PC-3 (cell line): ENCODE measurements around the gene LAG3. TPM values are rescaled to one million over a fixed set of nuclear protein-coding genes. Genes with fewer than 3 reads are reported as not detected.

Experiments used
- ATAC-seq: fragments of 200-7000 bp; cut with Tn5 transposase; 2 replicates; pipeline ENCODE4 v1.9.1; 2020; ENCODE audit warnings: mild to moderate bottlenecking, moderate library complexity
- BruUV-seq: library from RNA; stranded (reverse); fragments of 400-500 nt; replicated peaks from 2 replicates; lab custom pipeline; 2021; lab: Mats Ljungman, UMichigan
- CTCF ChIA-PET: fragments of 300-600 bp; sonication (Branson Sonifier 250); formaldehyde crosslinking; loops from one replicate; lab custom pipeline; 2022; ENCODE audit warnings: antibody characterized with exemption; lab: Charles Lee
- POLR2A ChIA-PET: fragments of 300-600 bp; sonication (Branson Sonifier 250); formaldehyde crosslinking; loops from one replicate; lab custom pipeline; 2022; ENCODE audit warnings: antibody characterized with exemption; ENCODE audit not compliant: unreplicated experiment; lab: Charles Lee
- DNase-seq: peaks from one replicate; pipeline ENCODE4 v3.0.0-alpha.2; 2015
- H2AFZ ChIP-seq: fragments of 300-600 bp; sonication (generic); 2 replicates; pipeline ENCODE4 v1.6.0; 2016; ENCODE audit warnings: antibody characterized with exemption, low read length
- H3F3A ChIP-seq: fragments of 300-600 bp; sonication (generic); one replicate; pipeline ENCODE4 v1.6.0; 2017; ENCODE audit warnings: antibody characterized with exemption, low read length, control low read depth, mild to moderate bottlenecking; ENCODE audit not compliant: unreplicated experiment
- H3K27ac ChIP-seq: fragments of 300-600 bp; sonication (generic); 2 replicates; pipeline ENCODE4 v1.5.1; 2016; ENCODE audit warnings: mild to moderate bottlenecking, low read length
- H3K27me3 ChIP-seq: fragments of 300-600 bp; sonication (generic); 2 replicates; pipeline ENCODE4 v1.6.1; 2016; ENCODE audit warnings: low read length, mixed read lengths
- H3K36me3 ChIP-seq: fragments of 300-600 bp; sonication (generic); 2 replicates; pipeline ENCODE4 v1.6.1; 2016; ENCODE audit warnings: low read depth, mixed run types, low read length, mixed read lengths
- H3K4me1 ChIP-seq: fragments of 300-600 bp; sonication (generic); 2 replicates; pipeline ENCODE4 v1.5.1; 2016; ENCODE audit warnings: low read length; ENCODE audit not compliant: insufficient read depth
- H3K4me2 ChIP-seq: fragments of 300-600 bp; sonication (generic); 2 replicates; pipeline ENCODE4 v1.6.0; 2016; ENCODE audit warnings: low read length
- H3K4me3 ChIP-seq: fragments of 300-600 bp; sonication (generic); 2 replicates; pipeline ENCODE4 v1.5.1; 2016; ENCODE audit warnings: mild to moderate bottlenecking, low read length, mixed read lengths
- H3K79me2 ChIP-seq: fragments of 300-600 bp; sonication (generic); 2 replicates; pipeline ENCODE4 v1.6.1; 2017; ENCODE audit warnings: low read length, mixed read lengths
- H3K9ac ChIP-seq: fragments of 300-600 bp; sonication (generic); 2 replicates; pipeline ENCODE4 v1.6.0; 2016; ENCODE audit warnings: mild to moderate bottlenecking, low read length
- H3K9me2 ChIP-seq: fragments of 300-600 bp; sonication (generic); replicated peaks from 2 replicates; pipeline ENCODE4 v1.6.1; 2016; ENCODE audit warnings: mixed run types, low read length, mixed read lengths
- H3K9me3 ChIP-seq: fragments of 300-600 bp; sonication (generic); 2 replicates; pipeline ENCODE4 v1.6.1; 2016; ENCODE audit warnings: low read length, mixed read lengths
- H4K20me1 ChIP-seq: fragments of 300-600 bp; sonication (generic); 2 replicates; pipeline ENCODE4 v1.6.1; 2016; ENCODE audit warnings: low read length, mixed read lengths
- CTCF ChIP-seq: fragments of 300-600 bp; sonication (generic); conservative IDR thresholded peaks from 2 replicates; pipeline ENCODE4 v1.5.1; 2017; ENCODE audit warnings: antibody characterized with exemption, low read depth, mild to moderate bottlenecking, low read length
- EZH2 ChIP-seq: fragments of 300-600 bp; sonication (generic); IDR thresholded peaks from one replicate; pipeline ENCODE4 v1.6.1; 2017; ENCODE audit warnings: antibody characterized with exemption, mild to moderate bottlenecking, low read length; ENCODE audit not compliant: unreplicated experiment
- EZH2phosphoT487 ChIP-seq: fragments of 300-600 bp; sonication (generic); IDR thresholded peaks from 2 replicates; pipeline ENCODE4 v1.6.1; 2018; ENCODE audit warnings: mild to moderate bottlenecking, antibody characterized with exemption, low read length, borderline replicate concordance
- intact Hi-C: fragments of 100-400 bp; cut with micrococcal nuclease; formaldehyde crosslinking; loops from 2 replicates; pipeline ENCODE4 v1.9.0; 2023
- total RNA-seq: library from RNA; depleted of rRNA; stranded (reverse); fragments of >200 nt; gene quantifications from 2 replicates; pipeline ENCODE4 v1.2.3, GENCODE V29; 2014

Gene LAG3
- total RNA-seq, 1 experiment from 2014 or later = 0.58 TPM

GRCh38 chr12:6779708-6780432 is 7.5 kb downstream of the LAG3 start:
- TF ChIP-seq EZH2 = no peak
- TF ChIP-seq CTCF = no peak
- TF ChIP-seq EZH2phosphoT487 = no peak
- Histone ChIP-seq H3K27me3 (no peaks in the 10 kb centered on the region), H3K9me2 (no peaks in the 10 kb centered on the region), H3K4me1 (peaks cover 4% of the 10 kb centered on the region; the same call in 1 of the 2 replicates), H3F3A (no peaks in the 10 kb centered on the region), H3K27ac (no peak overlapping the region), H2AFZ (no peak overlapping the region), H3K79me2 (no peaks in the 10 kb centered on the region), H3K9me3 (no peaks in the 10 kb centered on the region), H3K4me2 (no peak overlapping the region), H3K4me3 (no peak overlapping the region), H3K36me3 (no peaks in the 10 kb centered on the region), H3K9ac (no peak overlapping the region), H4K20me1 (no peaks in the 10 kb centered on the region)
- CTCF ChIA-PET = interaction anchor here (0.6 kb wide), 1 partner anchor 566 kb away, joined by 8 read pairs; no protein-coding TSS in a partner anchor
- POLR2A ChIA-PET = no interaction called here
- intact Hi-C loops = loop anchor here (1.0 kb wide), 2 partner anchors 27 to 45 kb away; partner anchors contain the start of gene MLF2
- no peak for DNase-seq
- no peak for ATAC-seq
- BruUV-seq = no TSS peak

GRCh38 chr12:6780573-6780972 is 8.3 kb downstream of the LAG3 start:
- intact Hi-C loops = no loop called here
- Histone ChIP-seq H2AFZ (no peak overlapping the region), H3F3A (no peaks in the 10 kb centered on the region), H3K27me3 (no peaks in the 10 kb centered on the region), H3K9me2 (no peaks in the 10 kb centered on the region), H3K4me3 (no peak overlapping the region), H3K4me2 (no peak overlapping the region), H3K27ac (no peak overlapping the region), H3K9ac (no peak overlapping the region), H3K9me3 (no peaks in the 10 kb centered on the region), H3K79me2 (no peaks in the 10 kb centered on the region), H4K20me1 (no peaks in the 10 kb centered on the region), H3K36me3 (no peaks in the 10 kb centered on the region), H3K4me1 (peaks cover 4% of the 10 kb centered on the region; the same call in 1 of the 2 replicates)
- no peak for ATAC-seq
- no peak for DNase-seq
- BruUV-seq = no TSS peak
- CTCF ChIA-PET = no interaction called here
- POLR2A ChIA-PET = no interaction called here
- TF ChIP-seq EZH2 (no peak), EZH2phosphoT487 (no peak), CTCF (no peak)

GRCh38 chr12:6782119-6782518 is 9.8 kb downstream of the LAG3 start:
- CTCF ChIA-PET = no interaction called here
- intact Hi-C loops = no loop called here

More at GRCh38 chr12:6782119-6782518, 9.8 kb downstream of the LAG3 start:
- no peak overlapping the region for H3K4me3 ChIP-seq
- no peak for DNase-seq
- no peaks in the 10 kb centered on the region for H3K79me2 ChIP-seq
- TF ChIP-seq CTCF = no peak
- TF ChIP-seq EZH2 = no peak
- no peak for TF ChIP-seq EZH2phosphoT487
- H3K4me1 ChIP-seq = peaks cover 4% of the 10 kb centered on the region; the same call in 1 of the 2 replicates
- no peaks in the 10 kb centered on the region for H3K9me2 ChIP-seq
- H3K9ac ChIP-seq = no peak overlapping the region
- H3K9me3 ChIP-seq = no peaks in the 10 kb centered on the region
- no peaks in the 10 kb centered on the region for H4K20me1 ChIP-seq
- ATAC-seq = no peak
- H3F3A ChIP-seq = no peaks in the 10 kb centered on the region
- no peak overlapping the region for H2AFZ ChIP-seq
- no peaks in the 10 kb centered on the region for H3K36me3 ChIP-seq
- H3K27me3 ChIP-seq = no peaks in the 10 kb centered on the region
- H3K27ac ChIP-seq = no peak overlapping the region
- POLR2A ChIA-PET = no interaction called here
- BruUV-seq = no TSS peak
- H3K4me2 ChIP-seq = no peak overlapping the region
